ENCODE data around the gene APOA5.

DNA sequence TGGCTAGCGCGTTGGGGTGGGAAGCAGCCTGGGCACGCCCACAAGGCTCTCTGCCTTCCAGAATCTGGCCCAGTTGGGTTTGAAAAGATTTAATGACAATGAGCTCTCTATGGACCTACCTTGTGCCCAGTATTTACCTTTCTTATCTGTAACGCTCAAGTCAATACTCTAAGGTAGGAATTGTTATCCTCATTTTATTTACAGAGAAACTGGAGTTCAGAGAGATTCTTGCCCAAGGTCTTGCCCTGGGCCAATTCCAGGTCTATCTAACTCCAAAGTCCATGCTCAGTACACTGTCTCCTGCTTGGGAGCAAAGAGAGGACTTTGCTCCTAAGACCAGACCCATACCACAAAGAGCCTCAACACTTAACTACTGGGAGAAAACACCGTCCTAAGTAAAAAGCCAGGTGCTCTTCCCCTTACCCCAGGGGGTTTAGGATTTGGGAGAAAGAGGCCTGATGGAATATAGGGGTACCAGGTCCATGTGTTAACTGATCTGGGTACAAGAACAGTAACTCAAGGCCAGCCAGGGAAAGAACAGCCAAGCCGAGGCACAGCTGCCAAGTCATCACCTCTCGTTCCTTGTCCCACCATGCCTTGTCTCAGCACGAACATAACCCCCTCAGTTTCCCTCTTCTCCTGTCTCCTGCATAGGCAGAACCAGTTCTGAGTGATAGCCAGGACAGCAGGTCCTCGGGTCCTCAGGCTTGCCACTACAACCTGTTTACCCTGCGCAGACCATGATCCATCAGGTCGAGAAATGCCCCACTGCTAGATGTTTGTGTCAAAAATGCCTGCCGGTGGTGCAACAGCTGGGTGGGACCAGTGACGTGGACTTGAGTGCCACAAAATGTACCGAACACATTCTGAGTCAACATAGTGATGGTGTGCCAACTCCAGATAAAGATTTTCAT is 16.8 kb upstream of the APOA5 start:
- TF ChIP-seq, protein P1, sequence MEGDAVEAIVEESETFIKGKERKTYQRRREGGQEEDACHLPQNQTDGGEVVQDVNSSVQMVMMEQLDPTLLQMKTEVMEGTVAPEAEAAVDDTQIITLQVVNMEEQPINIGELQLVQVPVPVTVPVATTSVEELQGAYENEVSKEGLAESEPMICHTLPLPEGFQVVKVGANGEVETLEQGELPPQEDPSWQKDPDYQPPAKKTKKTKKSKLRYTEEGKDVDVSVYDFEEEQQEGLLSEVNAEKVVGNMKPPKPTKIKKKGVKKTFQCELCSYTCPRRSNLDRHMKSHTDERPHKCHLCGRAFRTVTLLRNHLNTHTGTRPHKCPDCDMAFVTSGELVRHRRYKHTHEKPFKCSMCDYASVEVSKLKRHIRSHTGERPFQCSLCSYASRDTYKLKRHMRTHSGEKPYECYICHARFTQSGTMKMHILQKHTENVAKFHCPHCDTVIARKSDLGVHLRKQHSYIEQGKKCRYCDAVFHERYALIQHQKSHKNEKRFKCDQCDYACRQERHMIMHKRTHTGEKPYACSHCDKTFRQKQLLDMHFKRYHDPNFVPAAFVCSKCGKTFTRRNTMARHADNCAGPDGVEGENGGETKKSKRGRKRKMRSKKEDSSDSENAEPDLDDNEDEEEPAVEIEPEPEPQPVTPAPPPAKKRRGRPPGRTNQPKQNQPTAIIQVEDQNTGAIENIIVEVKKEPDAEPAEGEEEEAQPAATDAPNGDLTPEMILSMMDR (IDR thresholded peaks at IDR 0.05), result no peak
- TF ChIP-seq POLR2A (IDR thresholded peaks at IDR 0.05) (no peak), POLR2AphosphoS5 (IDR thresholded peaks at IDR 0.05) (no peak)

All from breast epithelium (tissue), 3 donors.